ENCODE measurements around the gene KCNA10.

Gene KCNA10

DNA sequence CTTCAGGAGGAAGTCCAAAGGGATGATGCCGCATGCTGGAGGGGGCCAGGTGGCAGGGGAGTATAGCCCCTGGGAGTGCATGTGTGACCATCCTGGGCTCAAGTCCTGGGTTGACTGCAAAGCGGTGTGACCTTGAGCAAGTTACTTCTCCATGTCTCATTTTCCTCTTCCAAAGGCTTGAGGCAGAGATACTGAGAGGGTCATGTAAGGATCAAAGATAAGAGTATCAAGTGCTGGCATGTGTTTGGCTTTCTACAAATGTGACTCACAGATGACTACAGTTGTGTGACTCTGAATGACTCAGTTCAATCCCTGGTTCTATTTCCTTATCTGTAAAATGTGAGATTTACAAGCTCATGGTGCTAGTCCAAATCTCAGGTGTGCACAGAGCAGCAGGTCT lies 41.9 kb downstream of the KCNA10 start:
- no peak for DNase-seq

- DNase-seq = no peak
Measured at GRCh38 chr1:110476028-110476765, 42.8 kb downstream of the KCNA10 start.

GRCh38 chr1:110475362-110476027 lies 43.5 kb downstream of the KCNA10 start:
- DNase-seq = no peak

- no peak for DNase-seq
Measured at GRCh38 chr1:110474444-110474843, 44.5 kb downstream of the KCNA10 start.

- DNase-seq = no peak
Measured at GRCh38 chr1:110472546-110472945, 46.4 kb downstream of the KCNA10 start.

DNA sequence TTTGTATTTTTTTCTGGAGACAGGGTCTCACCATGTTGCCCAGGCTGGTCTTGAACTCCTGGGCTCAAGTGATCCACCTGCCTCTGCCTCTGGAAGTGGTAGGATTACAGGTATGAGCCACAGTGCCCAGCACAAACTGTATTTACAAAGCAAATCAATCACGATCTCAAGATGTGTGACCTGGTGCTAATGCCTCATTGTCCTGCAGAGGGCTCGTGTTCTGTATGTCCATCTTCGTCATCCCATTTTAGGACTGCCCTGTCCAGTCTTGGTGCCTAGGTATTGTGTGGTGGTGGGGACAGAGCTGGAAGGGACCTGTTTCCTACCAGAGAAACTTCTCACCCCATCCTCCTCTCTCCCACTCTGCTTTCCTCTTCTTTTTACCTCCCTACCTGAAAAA lies 47.8 kb downstream of the KCNA10 start:
- DNase-seq = no peak

Measured in GOT3 (cell line).